Erythroblast (primary cell): Measurements from ENCODE around the gene PRMT6.

Source experiments
- GATA1 ChIP-seq: IDR thresholded peaks from 2 replicates; pipeline ENCODE4 v1.6.1; 2011; ENCODE audit warnings: low read depth, mild to moderate bottlenecking, control low read depth, low read length, moderate library complexity
- POLR2A ChIP-seq: IDR thresholded peaks from 2 replicates; pipeline ENCODE4 v1.6.1; 2011; ENCODE audit warnings: mild to moderate bottlenecking, low read length

- no peak for TF ChIP-seq POLR2A
- no peak for TF ChIP-seq GATA1
Measured at GRCh38 chr1:107091418-107091817, 34.9 kb downstream of the PRMT6 start.
